SK-N-SH treated with all-trans-retinoic acid at 6 μM for 48 hours (cell line): ENCODE measurements around the gene TXNRD3.

Source experiments
- ATAC-seq: fragments of 200-7000 bp; cut with Tn5 transposase; 3 replicates; pipeline ENCODE4 v1.9.1; 2020; ENCODE audit warnings: mild to moderate bottlenecking, moderate library complexity
- ARNTL ChIP-seq: fragments of 450-650 bp; formaldehyde crosslinking; IDR thresholded peaks from 2 replicates; pipeline ENCODE4 v1.5.0; 2020; ENCODE audit warnings: low read depth, mild to moderate bottlenecking, moderate library complexity, borderline replicate concordance
- CSDC2 ChIP-seq: fragments of 250-450 bp; sonication (Bioruptor Pico); IDR thresholded peaks from 2 replicates; pipeline ENCODE4 v1.5.0; 2020; ENCODE audit warnings: mild to moderate bottlenecking, moderate library complexity
- CSRNP3 ChIP-seq: fragments of 250-450 bp; sonication (Bioruptor Pico); IDR thresholded peaks from 2 replicates; pipeline ENCODE4 v1.5.1; 2021; ENCODE audit warnings: mild to moderate bottlenecking, moderate library complexity
- ESRRG ChIP-seq: fragments of 250-450 bp; sonication (Bioruptor Pico); IDR thresholded peaks from 2 replicates; pipeline ENCODE4 v1.6.1; 2021; ENCODE audit warnings: mild to moderate bottlenecking
- GLIS3 ChIP-seq: fragments of 250-450 bp; sonication (Bioruptor Pico); IDR thresholded peaks from 2 replicates; pipeline ENCODE4 v1.5.0; 2020; ENCODE audit warnings: mild to moderate bottlenecking, moderate library complexity
- ISL1 ChIP-seq: fragments of 250-450 bp; sonication (Bioruptor Pico); IDR thresholded peaks from 2 replicates; pipeline ENCODE4 v2.1.2; 2022; ENCODE audit warnings: mild to moderate bottlenecking, moderate library complexity
- OSR1 ChIP-seq: fragments of 250-450 bp; sonication (Bioruptor Pico); IDR thresholded peaks from 2 replicates; pipeline ENCODE4 v1.8.0; 2022; ENCODE audit warnings: moderate library complexity, mild to moderate bottlenecking, inconsistent platforms
- PATZ1 ChIP-seq: fragments of 250-450 bp; sonication (Bioruptor Pico); IDR thresholded peaks from 2 replicates; pipeline ENCODE4 v1.8.0; 2020; ENCODE audit warnings: mild to moderate bottlenecking, moderate library complexity, borderline replicate concordance
- PPARA ChIP-seq: fragments of 250-450 bp; sonication (Bioruptor Pico); IDR thresholded peaks from 2 replicates; pipeline ENCODE4 v1.5.0; 2020; ENCODE audit warnings: mild to moderate bottlenecking, borderline replicate concordance
- RARB ChIP-seq: fragments of 250-450 bp; sonication (Bioruptor Pico); IDR thresholded peaks from 2 replicates; pipeline ENCODE4 v1.8.0; 2021; ENCODE audit warnings: mild to moderate bottlenecking, moderate library complexity
- SNAI2 ChIP-seq: fragments of 250-450 bp; sonication (Bioruptor Pico); IDR thresholded peaks from 2 replicates; pipeline ENCODE4 v1.5.0; 2020; ENCODE audit warnings: mild to moderate bottlenecking, moderate library complexity
- TCF4 ChIP-seq: fragments of 250-450 bp; sonication (Bioruptor Pico); IDR thresholded peaks from 2 replicates; pipeline ENCODE4 v1.8.0; 2021; ENCODE audit warnings: mild to moderate bottlenecking, moderate library complexity, borderline replicate concordance
- TOX ChIP-seq: fragments of 250-450 bp; sonication (Bioruptor Pico); IDR thresholded peaks from 2 replicates; pipeline ENCODE4 v1.8.0; 2021; ENCODE audit warnings: mild to moderate bottlenecking, moderate library complexity, borderline replicate concordance
- ZC3H10 ChIP-seq: fragments of 250-450 bp; sonication (Bioruptor Pico); IDR thresholded peaks from 2 replicates; pipeline ENCODE4 v1.5.1; 2021; ENCODE audit warnings: mild to moderate bottlenecking, moderate library complexity
- ZFP3 ChIP-seq: fragments of 250-450 bp; sonication (Bioruptor Pico); IDR thresholded peaks from 2 replicates; pipeline ENCODE4 v1.5.0; 2020; ENCODE audit warnings: mild to moderate bottlenecking, moderate library complexity
- ZFP30 ChIP-seq: fragments of 450-650 bp; formaldehyde crosslinking; IDR thresholded peaks from 2 replicates; pipeline ENCODE4 v1.5.0; 2022; ENCODE audit warnings: mild to moderate bottlenecking, moderate library complexity
- ZNF565 ChIP-seq: fragments of 450-650 bp; formaldehyde crosslinking; conservative IDR thresholded peaks from 2 replicates; pipeline ENCODE4 v1.5.0; 2020; ENCODE audit warnings: low read depth, mild to moderate bottlenecking, moderate library complexity
- ZNF70 ChIP-seq: fragments of 450-650 bp; formaldehyde crosslinking; IDR thresholded peaks from 2 replicates; pipeline ENCODE4 v1.5.0; 2020; ENCODE audit warnings: mild to moderate bottlenecking, moderate library complexity
- ZNF8 ChIP-seq: fragments of 450-650 bp; formaldehyde crosslinking; IDR thresholded peaks from 2 replicates; pipeline ENCODE4 v1.5.0; 2020; ENCODE audit warnings: mild to moderate bottlenecking, moderate library complexity
- TF ChIP-seq, protein P1 (sequence below): fragments of 250-450 bp; sonication (Bioruptor Pico); IDR thresholded peaks from 2 replicates; pipeline ENCODE4 v1.8.0; 2021; ENCODE audit warnings: low read depth, mild to moderate bottlenecking, moderate library complexity, borderline replicate concordance
- TF ChIP-seq, protein P2 (sequence below): fragments of 250-450 bp; sonication (Bioruptor Pico); IDR thresholded peaks from 2 replicates; pipeline ENCODE4 v1.5.0; 2020; ENCODE audit warnings: mild to moderate bottlenecking, moderate library complexity

TXNRD3 gene

DNA sequence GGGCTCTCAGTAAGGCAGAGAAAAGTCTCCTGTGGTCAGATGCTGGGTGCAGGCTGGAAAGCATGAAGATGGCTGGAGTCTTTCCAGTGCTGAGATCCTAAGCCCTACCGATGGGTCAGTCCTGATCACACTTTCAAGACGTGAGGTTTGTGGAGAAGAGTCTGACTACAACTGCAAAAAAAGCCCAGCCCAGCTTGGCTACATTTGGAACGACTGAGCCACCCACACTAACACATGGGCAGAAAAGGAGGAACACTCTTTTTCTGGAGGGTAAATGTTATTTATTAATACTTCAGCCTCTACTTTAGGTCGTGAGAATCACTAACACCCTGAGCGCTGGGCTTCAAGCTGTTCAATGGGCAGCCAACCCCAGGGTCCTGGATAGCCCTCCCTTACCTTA lies 74.2 kb downstream of the TXNRD3 start (continued):
- TF ChIP-seq CSRNP3 (no peak), ZNF565 (CRISPR knock-in tag) (no peak)

DNA sequence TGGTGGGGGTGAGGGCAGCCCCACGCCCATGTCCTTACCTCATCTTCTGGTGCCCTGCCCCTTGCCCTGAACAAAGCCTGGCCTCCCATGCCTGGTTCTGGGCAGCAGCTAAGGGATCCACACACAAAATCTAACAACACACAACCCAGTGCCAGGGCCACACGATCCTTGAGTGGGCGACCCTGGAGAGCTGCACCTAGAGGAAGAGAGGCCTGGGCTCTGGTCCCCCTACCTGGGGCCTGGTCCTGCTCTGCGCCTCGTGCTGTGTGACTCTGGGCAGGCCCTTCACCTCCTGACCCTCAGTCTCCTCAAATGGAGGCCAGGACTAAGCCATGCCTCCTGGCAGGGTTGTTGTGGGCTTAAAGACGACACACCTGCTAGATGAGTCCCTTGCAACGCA lies 76.2 kb downstream of the TXNRD3 start:
- no peak for ATAC-seq
- no peak for TF ChIP-seq ARNTL (CRISPR knock-in tag)
- no peak for TF ChIP-seq ISL1 (CRISPR knock-in tag)
- TF ChIP-seq, protein P1, sequence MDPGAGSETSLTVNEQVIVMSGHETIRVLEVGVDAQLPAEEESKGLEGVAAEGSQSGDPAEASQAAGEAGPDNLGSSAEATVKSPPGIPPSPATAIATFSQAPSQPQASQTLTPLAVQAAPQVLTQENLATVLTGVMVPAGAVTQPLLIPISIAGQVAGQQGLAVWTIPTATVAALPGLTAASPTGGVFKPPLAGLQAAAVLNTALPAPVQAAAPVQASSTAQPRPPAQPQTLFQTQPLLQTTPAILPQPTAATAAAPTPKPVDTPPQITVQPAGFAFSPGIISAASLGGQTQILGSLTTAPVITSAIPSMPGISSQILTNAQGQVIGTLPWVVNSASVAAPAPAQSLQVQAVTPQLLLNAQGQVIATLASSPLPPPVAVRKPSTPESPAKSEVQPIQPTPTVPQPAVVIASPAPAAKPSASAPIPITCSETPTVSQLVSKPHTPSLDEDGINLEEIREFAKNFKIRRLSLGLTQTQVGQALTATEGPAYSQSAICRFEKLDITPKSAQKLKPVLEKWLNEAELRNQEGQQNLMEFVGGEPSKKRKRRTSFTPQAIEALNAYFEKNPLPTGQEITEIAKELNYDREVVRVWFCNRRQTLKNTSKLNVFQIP (CRISPR knock-in tag): no peak
- TF ChIP-seq ZNF8 (CRISPR knock-in tag): no peak

DNA sequence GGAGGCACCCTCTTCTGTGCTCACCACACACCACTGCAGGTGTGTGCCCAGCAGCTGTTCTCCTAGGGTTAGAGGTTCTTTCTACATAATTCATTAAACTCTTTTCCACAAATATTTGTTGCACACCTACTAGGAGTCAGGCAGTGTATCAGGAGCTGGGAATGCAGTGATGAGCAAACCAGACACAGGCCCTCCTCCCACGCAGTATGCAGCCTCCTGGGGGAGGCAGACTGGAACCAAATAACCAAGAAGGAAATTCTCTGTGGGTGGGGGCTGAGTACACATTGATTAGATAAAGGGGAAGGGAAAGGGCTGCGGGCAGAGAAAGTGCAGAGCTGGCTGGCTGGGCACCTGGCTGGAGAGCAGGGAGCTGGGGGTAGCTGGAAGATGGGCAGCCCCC lies 77.7 kb downstream of the TXNRD3 start:
- no peak for TF ChIP-seq ZNF565 (CRISPR knock-in tag)
- TF ChIP-seq ARNTL (CRISPR knock-in tag): no peak
- no peak for TF ChIP-seq PATZ1 (CRISPR knock-in tag)
- no peak for TF ChIP-seq ZNF8 (CRISPR knock-in tag)
- no peak for TF ChIP-seq ZFP30
- TF ChIP-seq ISL1 (CRISPR knock-in tag): no peak
- TF ChIP-seq ZC3H10 (CRISPR knock-in tag): no peak
- TF ChIP-seq ZNF70 (CRISPR knock-in tag): no peak
- no peak for TF ChIP-seq OSR1 (CRISPR knock-in tag)
- TF ChIP-seq SNAI2: no peak
- no peak for TF ChIP-seq RARB (CRISPR knock-in tag)
- no peak for TF ChIP-seq CSDC2
- TF ChIP-seq, all 23 proteins: peak for 0
- no peak for ATAC-seq

DNA sequence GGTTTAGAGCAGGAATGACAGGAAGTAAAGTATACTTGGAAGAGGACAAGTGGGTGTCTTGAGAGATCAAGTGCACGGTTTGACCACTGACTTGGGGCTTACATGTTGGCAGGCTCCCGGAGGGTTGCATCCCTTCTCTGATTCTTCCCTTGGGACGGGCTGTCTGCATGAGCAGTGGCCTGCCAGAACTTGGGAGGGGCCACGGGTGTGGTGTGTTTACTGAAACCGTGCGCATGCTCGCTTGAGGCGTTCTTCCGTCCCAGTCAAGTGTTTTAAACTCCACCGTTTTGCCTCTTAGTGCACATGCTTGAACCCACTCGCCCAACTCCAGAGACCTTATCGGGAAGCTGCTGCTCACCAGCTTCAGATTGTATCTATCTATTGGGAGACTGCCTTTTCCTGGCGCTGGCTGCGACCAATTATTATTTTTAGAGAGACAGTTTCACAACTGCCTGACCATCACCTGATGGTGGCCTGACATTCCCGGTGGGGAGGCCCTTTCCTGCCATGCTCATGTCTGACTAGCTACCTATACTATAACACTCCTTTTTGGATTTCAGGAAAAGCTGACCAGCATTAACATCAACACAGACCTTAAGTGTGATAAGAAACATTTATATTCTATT lies 81.3 kb downstream of the TXNRD3 start:
- TF ChIP-seq OSR1 (CRISPR knock-in tag) (no peak), ESRRG (CRISPR knock-in tag) (no peak), PPARA (CRISPR knock-in tag) (no peak), RARB (CRISPR knock-in tag) (no peak), ZFP30 (no peak), ZNF8 (CRISPR knock-in tag) (no peak), GLIS3 (CRISPR knock-in tag) (no peak), ZFP3 (no peak), ZNF70 (CRISPR knock-in tag) (no peak), ARNTL (CRISPR knock-in tag) (no peak), TOX (no peak)
- TF ChIP-seq, protein P2, sequence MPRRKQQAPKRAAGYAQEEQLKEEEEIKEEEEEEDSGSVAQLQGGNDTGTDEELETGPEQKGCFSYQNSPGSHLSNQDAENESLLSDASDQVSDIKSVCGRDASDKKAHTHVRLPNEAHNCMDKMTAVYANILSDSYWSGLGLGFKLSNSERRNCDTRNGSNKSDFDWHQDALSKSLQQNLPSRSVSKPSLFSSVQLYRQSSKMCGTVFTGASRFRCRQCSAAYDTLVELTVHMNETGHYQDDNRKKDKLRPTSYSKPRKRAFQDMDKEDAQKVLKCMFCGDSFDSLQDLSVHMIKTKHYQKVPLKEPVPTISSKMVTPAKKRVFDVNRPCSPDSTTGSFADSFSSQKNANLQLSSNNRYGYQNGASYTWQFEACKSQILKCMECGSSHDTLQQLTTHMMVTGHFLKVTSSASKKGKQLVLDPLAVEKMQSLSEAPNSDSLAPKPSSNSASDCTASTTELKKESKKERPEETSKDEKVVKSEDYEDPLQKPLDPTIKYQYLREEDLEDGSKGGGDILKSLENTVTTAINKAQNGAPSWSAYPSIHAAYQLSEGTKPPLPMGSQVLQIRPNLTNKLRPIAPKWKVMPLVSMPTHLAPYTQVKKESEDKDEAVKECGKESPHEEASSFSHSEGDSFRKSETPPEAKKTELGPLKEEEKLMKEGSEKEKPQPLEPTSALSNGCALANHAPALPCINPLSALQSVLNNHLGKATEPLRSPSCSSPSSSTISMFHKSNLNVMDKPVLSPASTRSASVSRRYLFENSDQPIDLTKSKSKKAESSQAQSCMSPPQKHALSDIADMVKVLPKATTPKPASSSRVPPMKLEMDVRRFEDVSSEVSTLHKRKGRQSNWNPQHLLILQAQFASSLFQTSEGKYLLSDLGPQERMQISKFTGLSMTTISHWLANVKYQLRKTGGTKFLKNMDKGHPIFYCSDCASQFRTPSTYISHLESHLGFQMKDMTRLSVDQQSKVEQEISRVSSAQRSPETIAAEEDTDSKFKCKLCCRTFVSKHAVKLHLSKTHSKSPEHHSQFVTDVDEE: no peak
- no peak for ATAC-seq

DNA sequence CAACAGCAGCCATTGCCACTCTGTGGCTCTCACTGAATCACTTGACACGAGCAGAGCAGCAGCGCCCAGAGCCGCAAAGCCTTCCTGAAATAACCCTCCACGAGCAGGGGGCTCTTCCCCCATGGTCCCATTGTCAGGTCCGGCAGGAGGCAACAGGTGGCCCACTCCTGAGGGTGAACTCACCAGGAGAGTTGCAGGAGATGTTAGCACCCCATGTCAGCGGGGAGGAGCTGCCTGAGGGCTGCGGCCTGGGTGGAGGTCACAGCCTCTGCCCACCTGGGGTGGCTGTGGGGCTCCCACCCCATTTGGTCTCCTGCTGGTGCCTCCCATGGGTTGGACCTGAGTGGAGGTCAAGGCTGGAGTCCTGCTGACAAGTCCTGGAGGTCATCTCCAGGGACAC lies 83.8 kb downstream of the TXNRD3 start:
- ATAC-seq: no peak
- no peak for TF ChIP-seq TCF4 (CRISPR knock-in tag)
- no peak for TF ChIP-seq ARNTL (CRISPR knock-in tag)
- no peak for TF ChIP-seq CSRNP3
- TF ChIP-seq, protein P2: no peak
- no peak for TF ChIP-seq PPARA (CRISPR knock-in tag)
- no peak for TF ChIP-seq ZFP30
- TF ChIP-seq, all 23 proteins: peak for 0
